NK-92 (cell line): ENCODE results near the gene NR0B1.

Source experiments
- DNase-seq: peaks from one replicate; lab custom pipeline; 2025; ENCODE audit not compliant: unreplicated experiment; lab: John Stamatoyannopoulos, UW

The NR0B1 gene, protein sequence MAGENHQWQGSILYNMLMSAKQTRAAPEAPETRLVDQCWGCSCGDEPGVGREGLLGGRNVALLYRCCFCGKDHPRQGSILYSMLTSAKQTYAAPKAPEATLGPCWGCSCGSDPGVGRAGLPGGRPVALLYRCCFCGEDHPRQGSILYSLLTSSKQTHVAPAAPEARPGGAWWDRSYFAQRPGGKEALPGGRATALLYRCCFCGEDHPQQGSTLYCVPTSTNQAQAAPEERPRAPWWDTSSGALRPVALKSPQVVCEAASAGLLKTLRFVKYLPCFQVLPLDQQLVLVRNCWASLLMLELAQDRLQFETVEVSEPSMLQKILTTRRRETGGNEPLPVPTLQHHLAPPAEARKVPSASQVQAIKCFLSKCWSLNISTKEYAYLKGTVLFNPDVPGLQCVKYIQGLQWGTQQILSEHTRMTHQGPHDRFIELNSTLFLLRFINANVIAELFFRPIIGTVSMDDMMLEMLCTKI

DNA sequence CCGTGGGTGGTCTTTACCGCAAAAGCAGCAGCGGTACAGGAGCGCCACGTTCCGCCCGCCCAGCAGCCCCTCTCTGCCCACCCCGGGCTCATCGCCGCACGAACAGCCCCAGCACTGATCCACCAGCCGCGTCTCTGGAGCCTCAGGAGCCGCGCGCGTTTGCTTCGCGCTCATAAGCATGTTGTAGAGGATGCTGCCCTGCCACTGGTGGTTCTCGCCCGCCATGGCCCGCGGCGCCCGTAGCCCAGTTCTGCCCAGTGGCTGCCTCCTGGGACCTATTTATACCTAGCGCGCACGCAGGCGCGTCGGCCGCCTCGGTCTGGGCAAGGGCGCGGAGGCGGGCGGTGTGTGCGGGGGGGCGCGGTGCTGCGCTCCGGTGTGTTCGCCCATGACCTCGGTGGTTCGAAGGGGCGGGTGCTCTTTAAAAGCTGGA is at the start of gene NR0B1:
Gene NR0B1 (minus strand): TSS at position 252 of the 433 bp plus-strand sequence. CDS start 27 bp downstream, at position 225.
- no peak for DNase-seq

DNA sequence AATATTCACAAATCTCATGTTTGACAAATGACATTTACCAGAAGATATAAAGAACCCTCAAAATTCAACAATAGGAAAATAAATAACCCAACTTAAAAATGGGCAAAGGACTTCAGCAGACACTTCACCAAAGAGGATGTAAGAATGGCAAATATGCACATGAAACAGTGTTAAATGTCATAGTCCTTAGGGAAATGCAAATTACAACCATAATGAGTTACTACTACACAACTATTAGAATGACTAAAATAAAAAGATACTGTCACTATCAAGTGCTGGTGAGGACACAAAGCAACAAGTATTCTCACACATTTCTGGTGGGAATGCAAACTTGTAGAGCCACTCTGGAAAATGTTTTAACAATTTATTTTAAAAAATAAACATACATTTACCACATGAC is 40.8 kb upstream of the NR0B1 start:
- no peak for DNase-seq

DNA sequence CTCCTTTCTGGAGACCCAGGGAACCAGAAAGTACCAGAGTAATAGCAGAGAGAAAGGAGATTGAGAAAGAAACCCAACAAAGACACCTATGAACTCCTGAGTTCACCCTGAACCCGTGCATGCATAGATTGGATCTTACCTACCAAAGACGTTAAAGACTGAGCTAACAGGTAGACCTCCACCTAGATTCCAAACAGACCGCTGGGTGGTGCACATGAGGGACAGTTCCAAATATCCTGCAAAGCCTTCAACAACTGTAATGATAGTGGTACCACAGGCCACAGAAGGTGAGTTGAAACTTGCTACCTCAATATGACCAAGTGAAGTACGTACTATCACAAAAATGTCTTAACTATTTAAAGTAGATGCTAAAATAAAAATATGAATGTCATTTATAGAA is 34.0 kb upstream of the NR0B1 start:
- no peak for DNase-seq

DNA sequence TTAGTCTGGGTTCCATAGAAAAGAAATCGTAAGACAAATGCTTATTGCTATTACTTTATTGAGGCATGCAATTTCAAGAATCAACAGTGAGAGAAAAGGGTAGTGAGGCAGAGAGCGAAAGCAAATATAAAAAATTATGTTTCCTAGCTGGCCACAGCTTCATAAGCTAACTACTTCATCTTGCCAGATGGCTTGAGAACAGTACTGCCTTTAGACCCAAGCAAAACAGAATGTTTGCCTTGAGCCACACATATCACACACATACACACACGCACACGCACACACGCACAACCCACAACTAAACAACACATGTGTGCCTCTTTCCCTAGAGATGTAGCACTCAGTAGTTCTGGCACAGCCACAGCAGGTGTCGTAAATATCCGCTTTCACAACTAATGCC is 31.6 kb upstream of the NR0B1 start:
- DNase-seq, result no peak

DNA sequence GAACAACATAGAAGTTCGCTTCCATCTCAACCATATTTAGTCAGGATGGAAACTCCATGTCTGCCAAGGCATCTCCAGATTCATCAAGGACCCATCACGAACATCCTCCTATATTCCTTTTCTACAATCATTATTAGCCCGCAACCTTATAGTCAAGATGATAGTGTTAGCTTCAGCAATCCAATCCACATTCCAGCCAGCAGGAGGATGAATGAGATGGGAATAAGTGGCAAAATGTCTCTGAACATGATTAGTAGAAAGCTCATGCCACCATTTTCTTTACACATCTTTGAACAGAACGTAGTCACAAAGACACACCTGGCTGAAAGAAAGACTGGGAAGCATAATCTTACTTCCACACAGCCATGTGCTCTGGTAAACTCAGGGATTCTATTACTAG is 18.6 kb upstream of the NR0B1 start:
- no peak for DNase-seq

DNA sequence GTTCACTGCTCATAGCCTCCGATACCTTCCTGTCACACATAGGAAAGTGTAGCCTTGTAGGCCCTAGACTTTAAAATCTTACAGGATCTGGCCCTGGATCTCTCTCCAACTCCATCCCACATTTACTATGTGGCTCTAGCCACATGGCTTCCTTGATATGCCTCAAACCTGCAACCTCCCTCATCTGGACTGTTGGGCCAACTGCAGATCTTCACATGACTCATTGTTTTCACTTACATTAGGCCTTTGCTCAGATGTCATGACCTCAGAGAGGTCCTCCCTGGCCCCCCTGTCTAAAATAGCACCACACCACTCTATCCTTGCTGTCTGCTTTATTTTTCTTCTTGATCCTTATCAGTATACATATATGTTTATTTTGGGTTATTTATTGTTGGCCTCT is 8.1 kb upstream of the NR0B1 start:
- no peak for DNase-seq

DNA sequence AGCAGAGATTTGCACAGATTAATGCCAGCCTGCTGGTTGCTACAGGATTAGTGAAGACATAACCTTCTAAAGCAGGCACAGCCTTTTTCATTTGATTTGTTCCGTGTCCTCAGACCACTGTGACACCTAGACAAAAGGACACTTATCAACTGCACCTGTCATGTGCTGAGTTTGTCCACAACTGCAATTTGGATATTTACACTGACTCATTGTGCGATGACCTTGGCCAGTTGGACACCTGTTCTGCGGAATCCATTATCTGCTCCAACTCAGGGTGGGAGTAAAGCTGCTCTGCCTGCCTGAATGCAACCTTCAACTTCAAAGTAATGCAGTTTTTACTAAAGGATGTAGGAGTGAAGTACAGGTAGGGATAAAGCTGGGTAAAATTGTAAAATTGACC is 4.1 kb upstream of the NR0B1 start:
- no peak for DNase-seq

DNA sequence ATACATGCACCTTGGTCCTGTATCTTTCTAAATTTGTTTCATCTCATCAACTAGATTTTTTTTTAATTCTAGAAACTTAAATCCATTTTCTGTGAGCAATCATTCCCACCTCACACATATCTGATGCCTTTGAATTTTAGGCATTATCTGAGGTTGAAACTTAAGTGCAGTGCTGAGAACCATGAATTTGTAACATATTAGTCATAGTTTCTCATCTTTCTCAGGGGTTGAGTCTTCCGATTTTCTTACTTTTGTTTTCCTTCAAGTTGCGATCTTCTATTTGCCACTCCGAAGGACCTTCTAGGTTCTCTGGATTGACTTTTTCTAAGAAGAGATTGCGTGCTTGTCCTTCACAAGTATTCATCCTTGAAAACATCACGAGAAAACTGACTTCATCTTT is 3.7 kb upstream of the NR0B1 start:
- no peak for DNase-seq

DNA sequence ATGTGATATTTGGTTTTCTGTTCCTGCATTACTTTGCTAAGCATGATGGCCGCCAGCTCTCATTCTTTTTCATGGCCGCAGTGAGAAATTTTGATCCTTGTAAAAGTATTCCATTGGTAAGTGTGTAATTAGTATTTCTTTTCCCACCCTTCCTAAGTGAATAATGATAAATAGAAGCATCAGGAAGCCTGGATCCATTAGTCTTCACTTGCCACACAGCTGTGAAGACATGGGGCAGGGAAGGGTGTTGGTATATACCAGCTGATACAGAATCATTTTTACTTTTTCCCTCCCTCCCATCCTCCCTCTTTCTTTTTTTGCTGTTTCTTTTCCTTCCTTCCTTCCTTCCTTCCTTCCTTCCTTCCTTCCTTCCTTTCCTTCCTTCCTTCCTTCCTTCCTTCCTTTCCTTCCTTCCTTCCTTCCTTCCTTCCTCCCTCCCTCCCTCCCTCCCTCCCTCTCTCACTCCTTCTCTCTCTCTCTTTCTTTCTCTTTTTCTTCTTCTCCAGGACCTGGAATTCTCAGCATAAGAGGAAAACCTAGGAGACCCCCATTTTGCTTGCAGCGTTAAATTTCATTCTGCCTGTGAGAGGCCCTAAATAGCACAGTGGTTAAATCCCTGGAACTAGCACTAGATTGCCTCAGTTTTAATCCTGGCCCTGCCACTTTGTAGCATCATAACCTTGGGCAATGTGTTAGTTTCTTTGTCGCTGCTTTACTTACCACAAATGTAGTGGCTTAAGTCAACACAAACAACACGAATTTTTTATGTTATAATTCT is 1.4 kb upstream of the NR0B1 start:
- DNase-seq, result no peak

DNA sequence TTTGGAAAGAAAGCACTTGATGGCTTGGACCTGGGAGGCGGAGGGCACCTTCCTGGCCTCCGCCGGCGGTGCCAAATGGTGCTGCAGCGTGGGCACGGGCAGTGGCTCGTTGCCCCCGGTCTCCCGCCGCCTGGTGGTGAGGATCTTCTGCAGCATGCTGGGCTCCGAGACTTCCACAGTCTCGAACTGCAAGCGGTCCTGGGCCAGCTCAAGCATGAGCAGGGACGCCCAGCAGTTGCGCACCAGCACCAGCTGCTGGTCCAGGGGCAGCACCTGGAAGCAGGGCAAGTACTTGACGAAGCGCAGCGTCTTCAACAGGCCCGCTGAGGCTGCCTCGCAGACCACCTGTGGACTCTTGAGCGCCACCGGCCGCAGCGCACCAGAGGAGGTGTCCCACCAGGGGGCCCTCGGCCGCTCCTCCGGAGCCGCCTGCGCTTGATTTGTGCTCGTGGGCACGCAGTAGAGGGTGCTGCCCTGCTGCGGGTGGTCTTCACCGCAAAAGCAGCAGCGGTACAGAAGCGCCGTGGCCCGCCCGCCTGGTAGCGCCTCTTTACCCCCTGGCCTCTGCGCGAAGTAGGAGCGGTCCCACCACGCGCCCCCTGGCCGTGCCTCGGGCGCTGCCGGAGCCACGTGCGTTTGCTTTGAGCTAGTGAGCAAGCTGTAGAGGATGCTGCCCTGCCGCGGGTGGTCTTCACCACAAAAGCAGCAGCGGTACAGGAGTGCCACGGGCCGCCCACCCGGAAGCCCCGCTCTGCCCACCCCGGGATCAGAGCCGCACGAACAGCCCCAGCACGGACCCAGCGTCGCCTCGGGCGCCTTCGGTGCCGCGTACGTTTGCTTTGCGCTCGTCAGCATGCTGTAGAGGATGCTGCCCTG is 689 bp downstream of the NR0B1 start:
- DNase-seq, result no peak

DNA sequence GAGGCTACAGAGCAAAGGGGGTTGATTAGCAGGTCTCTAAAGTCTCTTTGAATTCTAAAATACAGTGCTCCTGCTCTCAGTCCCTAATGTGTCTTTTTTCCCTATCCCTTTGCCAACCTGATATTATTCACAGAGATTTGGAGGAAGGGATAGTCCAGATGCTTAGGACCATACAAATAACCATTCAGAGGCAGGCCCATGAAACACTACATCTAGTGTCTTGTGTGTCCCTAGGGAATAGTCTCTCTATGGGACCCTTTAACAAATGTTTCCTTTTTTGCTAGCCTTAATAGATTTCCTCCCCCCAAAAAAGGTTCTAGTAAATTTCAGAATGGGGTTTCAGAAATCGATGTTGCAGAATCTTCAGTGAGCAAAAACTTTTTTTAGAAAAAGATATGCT is 1.7 kb downstream of the NR0B1 start:
- DNase-seq, result no peak

DNA sequence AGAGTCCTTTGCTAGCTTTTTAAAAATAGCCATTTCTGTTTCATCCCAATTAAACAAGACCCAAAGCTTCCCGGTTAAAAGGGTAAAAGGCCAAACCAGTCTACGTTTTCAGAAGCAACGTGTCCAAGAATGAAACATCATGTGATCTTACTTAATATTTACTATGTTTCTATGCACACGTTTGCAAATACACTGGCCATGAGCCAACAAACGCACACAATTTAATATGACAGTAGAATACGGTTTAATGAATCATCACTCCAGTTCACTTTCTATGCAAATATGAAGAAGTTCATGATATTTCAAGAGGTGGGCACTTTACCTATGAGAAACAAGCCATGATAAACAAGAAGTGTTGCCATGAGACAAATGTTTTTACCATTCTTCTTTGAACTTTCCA is 4.3 kb downstream of the NR0B1 start:
- no peak for DNase-seq

DNA sequence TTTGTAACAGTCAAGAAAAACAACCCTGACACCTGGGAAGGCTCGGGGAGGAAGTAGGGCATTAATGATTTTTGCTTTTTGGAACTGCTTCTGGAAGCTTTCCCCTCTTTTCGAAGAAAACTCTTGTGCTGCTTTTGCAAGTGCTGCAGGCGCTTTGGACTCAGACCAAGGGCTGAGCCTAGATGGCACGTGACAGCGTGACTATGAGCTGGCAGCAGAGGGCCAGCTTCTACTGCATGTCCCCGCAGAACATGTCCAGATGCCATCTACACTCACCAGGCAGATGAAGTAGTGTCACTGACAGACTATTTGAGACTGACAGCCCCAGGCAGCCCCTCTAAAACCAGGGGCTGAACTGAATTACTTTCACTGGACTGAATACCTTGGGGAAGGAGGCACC is 6.2 kb downstream of the NR0B1 start:
- DNase-seq, result no peak

DNA sequence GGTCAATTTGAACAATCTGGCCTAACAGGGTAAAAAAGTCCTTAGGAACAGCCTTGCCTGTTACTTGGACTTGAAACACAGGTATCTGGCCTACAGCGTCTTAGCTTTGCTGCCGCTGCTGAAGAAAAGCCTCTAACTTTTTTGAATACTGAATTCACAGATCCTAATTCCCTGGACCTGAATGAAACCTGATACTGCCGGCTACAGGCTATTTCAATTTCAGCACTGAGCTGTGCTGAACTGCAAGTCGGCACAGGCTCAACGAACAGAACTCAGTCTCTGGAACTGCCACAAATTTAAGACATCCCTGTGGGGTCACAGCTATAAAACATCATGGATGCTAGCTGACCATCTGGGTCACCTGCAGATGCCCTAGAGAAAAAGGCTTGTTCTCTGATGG is 7.2 kb downstream of the NR0B1 start:
- DNase-seq, result no peak

DNA sequence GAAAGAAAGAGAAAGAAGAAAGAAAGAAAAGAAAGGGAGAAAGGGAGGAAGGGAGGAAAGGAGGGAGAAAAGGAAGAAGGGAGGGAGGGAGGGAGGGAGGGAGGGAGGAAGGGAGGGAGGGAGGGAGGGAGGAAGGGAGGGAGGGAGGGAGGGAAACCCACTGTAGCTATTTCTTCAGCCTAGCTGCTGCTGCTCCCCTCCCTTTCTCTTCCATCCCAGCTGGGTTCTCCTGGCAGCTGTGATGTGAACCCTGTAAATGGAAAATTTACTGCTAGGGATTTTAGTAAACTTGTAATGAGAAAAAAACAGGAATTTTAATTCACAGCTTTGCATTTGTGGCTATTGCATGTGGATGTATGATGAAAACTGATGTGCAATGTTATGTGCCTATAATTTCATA is 8.0 kb downstream of the NR0B1 start:
- no peak for DNase-seq

DNA sequence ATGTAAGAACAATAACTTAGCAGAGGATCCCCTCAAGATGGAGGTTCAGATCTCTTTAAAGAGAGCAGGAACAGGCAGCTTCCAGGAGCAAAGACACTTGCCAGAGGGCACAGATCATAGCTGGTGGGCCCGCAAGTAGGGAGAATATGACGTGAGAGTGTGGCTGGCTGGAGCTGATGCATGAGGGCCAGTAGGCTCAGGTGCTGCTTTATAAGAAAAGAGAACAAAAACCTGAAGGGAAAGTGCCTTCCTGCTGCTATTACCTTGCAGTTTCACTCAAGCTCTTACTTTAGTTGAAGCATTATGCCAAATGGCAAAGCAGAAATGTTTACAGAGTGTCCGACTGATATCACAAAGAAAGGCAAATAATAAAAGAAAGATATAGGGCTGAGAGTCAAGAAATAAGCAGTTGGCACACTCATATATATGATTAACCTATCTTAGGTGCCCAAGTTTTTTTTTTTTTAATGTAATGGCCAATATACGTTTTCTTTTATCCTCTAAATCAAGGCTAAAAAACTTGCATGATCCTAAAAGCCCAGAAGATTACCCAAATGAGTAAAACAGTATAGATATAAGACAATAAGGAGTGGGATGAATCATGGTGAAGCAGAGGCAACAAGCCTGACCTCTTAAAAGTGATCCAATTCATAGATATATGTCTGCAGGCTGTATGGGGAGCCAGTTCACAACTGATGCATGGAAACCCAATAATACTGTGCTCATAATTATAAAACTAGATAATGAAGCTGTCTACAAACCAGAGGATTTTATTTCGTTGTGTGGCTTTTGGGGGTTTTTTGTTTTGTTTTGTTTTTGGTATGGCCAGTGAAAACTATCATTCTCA is 12.6 kb downstream of the NR0B1 start:
- DNase-seq, result no peak

DNA sequence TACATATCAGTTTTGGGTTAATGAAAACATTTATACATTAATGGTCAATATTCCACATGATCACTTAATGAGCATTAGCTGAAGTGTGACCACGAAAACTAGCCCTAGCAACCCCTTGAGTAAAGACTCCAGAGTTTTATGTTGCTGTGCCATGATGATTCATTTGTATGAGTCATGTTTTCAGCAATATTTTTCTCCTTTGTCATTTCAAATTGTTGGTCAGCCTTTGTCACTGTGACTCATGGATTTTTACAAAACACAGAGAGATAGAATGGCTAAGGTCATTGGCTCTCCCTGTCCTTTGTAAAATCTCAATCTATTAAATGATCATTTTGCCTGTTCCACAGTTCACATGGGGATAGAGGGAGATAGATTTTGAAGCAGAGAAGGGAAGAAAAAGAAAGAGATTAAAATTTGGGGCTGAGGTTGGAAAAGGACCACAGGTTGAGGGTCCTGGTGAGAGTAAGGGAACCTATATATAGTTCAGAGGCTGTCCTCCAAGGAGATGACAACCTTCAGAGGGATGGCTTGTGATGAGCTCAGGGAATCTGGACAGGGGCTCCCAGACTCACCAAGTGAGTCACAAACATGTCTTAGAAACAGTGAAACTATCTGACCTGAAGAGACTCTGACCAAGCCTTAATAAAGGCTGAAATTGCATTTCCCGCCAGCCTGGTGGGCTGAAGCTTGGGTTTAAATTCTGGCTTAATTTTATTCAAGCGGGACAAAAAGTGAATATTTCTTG is 25.6 kb downstream of the NR0B1 start:
- DNase-seq, result no peak

DNA sequence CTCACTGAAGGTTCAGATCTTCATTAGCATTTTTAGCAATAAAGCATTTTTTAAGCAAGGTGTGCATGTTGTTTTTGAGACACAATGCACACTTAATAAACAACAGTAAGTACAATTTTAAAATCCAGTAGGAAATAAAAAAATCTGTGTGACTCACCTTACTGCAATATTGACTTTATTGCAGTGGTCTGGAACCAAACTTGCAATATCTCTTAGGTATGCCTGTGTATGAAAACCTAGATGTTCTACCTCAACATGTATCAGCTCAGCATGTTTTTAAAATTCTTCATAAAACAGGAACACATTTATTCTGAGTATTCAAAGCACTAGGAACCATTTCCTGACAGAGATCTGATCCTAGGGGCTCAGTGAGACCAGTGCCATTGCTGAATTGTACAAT is 26.7 kb downstream of the NR0B1 start:
- no peak for DNase-seq

DNA sequence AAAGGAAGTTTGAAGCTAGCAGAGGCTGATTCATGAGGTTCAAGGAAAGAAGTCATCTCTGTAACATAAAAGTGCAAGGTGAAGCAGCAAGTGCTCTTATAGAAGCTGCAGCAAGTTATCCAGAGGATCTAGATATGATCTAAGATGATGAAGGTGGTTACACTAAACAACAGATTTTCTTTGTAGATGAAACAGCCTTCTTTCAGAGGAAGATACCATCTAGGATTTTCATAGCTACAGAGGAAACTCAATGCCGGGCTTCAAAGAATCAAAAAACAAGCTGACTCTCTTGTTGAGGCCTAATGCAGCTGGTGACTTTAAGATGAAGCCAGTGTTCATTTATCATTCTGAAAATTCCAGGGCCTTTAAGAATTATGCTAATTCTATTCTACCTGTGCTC is 28.8 kb downstream of the NR0B1 start:
- DNase-seq, result no peak

DNA sequence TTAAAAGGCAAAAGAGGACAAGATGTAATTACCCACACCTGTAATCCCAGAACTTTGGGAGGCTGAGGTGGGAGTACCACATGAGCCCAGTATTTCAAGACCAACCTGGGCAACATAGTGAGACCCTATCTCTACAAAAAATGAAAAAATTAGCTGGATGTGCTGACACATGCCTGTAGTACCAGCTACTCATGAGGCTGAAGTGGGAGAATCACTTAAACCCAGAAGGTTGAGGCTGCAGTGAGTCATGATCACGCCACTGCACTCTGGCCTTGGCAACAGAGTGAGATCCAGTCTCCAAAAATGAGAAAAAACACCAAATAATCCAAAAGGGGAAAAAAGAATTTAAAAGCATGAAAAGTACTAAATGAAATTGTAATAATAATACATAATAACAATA is 30.8 kb downstream of the NR0B1 start:
- DNase-seq, result no peak
